ENCODE results near the gene PCDH15. TPM values are rescaled to one million over a fixed set of nuclear protein-coding genes. Genes with fewer than 3 reads are reported as not detected.

The PCDH15 gene
- total and polyA plus RNA-seq, 2 of the 4 experiments (the other 2 are of a cell fraction): not detected

GRCh38 chr10:54843085-54843646, 42.1 kb upstream of the PCDH15 start:
- Histone ChIP-seq H4K5ac (ENCODE audit: low read depth, low read length) (no peak overlapping the region), H3K4me3 (ENCODE audit: insufficient read depth, low read depth, low read length) (no peak overlapping the region), H2AK5ac (ENCODE audit: low read depth, low read length) (no peak overlapping the region), H3K4ac (ENCODE audit: low read depth, low read length) (no peak overlapping the region), H4K91ac (ENCODE audit: insufficient read depth, low read depth, low read length) (no peak overlapping the region), H4K20me1 (ENCODE audit: insufficient read depth, low read length) (no peaks in the 10 kb centered on the region), H3K9me3 (ENCODE audit: control insufficient read depth, insufficient read depth, low read length) (no peaks in the 10 kb centered on the region; the same call in 1 of the 2 replicates), H3K4me1 (ENCODE audit: control insufficient read depth, insufficient read depth, low read length) (no peaks in the 10 kb centered on the region), H2BK120ac (ENCODE audit: low read depth, low read length) (no peak overlapping the region), H3K27me3 (ENCODE audit: control insufficient read depth, insufficient read depth, low read length) (no peaks in the 10 kb centered on the region), H3K27ac (ENCODE audit: insufficient read depth, low read length) (no peak overlapping the region), H2BK15ac (ENCODE audit: low read depth, low read length) (no peak overlapping the region), H3K36me3 (ENCODE audit: control insufficient read depth, insufficient read depth, low read length) (no peaks in the 10 kb centered on the region), H3K56ac (ENCODE audit: extremely low read depth, insufficient read depth, low read length) (no peak overlapping the region), H4K8ac (ENCODE audit: low read depth in 2 of 2, low read length in 2 of 2) (no peak overlapping the region), H3K23ac (ENCODE audit: low read depth, low read length) (no peak overlapping the region), H3K79me1 (ENCODE audit: low read depth in 1 of 2, low read length in 2 of 2) (no peaks in the 10 kb centered on the region), H3K14ac (replicated peaks; ENCODE audit: low read depth, low read length) (no peak overlapping the region), H3K4me2 (ENCODE audit: low read depth, low read length) (no peak overlapping the region), H3K18ac (ENCODE audit: low read depth, low read length) (no peak overlapping the region), H2BK20ac (ENCODE audit: low read depth, low read length) (no peak overlapping the region), H3K9ac (ENCODE audit: low read depth, low read length) (no peak overlapping the region), H3K9me1 (ENCODE audit: insufficient read depth, low read length) (no peaks in the 10 kb centered on the region), H2AK9ac (replicated peaks; ENCODE audit: low read depth, low read length, poor library complexity) (no peak overlapping the region), H2AFZ (replicated peaks; ENCODE audit: low read length, poor library complexity) (no peak overlapping the region), H2BK5ac (ENCODE audit: low read depth, low read length, poor library complexity, severe bottlenecking) (no peak overlapping the region)
- ChIA-PET POLR2A (ENCODE audit: unreplicated experiment) (no interaction called here), CTCF (no interaction called here)
- dilution Hi-C loops (cut with HindIII; ENCODE audit: low sequenced_read_pairs, unreplicated experiment) (no loop called here), in situ Hi-C loops (cut with MboI; ENCODE audit: low sequenced_read_pairs) (no loop called here), intact Hi-C loops (cut with micrococcal nuclease) (no loop called here)
- WGBS, 2 experiments (ENCODE audit: extremely low coverage in 2 of 2, insufficient read length in 1 of 2): no CpG with 5 or more reads among the region's 5 CpGs
- no TSS peak for BruUV-seq (replicated peaks)
- no peak for DNase-seq
- TF ChIP-seq SMC3 (IDR thresholded peaks at IDR 0.05; ENCODE audit: low read depth, low read length) (no peak), FOS (IDR thresholded peaks at IDR 0.05; ENCODE audit: low read depth, low read length) (no peak), MAZ (IDR thresholded peaks at IDR 0.05; ENCODE audit: borderline replicate concordance, low read depth, low read length) (no peak)
- TF ChIP-seq, protein P1, sequence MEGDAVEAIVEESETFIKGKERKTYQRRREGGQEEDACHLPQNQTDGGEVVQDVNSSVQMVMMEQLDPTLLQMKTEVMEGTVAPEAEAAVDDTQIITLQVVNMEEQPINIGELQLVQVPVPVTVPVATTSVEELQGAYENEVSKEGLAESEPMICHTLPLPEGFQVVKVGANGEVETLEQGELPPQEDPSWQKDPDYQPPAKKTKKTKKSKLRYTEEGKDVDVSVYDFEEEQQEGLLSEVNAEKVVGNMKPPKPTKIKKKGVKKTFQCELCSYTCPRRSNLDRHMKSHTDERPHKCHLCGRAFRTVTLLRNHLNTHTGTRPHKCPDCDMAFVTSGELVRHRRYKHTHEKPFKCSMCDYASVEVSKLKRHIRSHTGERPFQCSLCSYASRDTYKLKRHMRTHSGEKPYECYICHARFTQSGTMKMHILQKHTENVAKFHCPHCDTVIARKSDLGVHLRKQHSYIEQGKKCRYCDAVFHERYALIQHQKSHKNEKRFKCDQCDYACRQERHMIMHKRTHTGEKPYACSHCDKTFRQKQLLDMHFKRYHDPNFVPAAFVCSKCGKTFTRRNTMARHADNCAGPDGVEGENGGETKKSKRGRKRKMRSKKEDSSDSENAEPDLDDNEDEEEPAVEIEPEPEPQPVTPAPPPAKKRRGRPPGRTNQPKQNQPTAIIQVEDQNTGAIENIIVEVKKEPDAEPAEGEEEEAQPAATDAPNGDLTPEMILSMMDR (conservative IDR thresholded peaks at IDR 0.05; ENCODE audit: low read depth, low read length): no peak
- ATAC-seq (ENCODE audit: low read depth): no peak

Measured in IMR-90 (cell line).